22Rv1 (cell line): ENCODE measurements around the gene EDEM1.

Experiments
- ZFX ChIP-seq: fragments of 450-650 bp; IDR thresholded peaks from 2 replicates; pipeline ENCODE4 v1.6.1; 2017; ENCODE audit warnings: antibody characterized with exemption, borderline replicate concordance
- TF ChIP-seq, protein P1 (sequence below): fragments of 450-650 bp; IDR thresholded peaks from 2 replicates; pipeline ENCODE4 v1.5.1; 2017; ENCODE audit warnings: mild to moderate bottlenecking

GRCh38 chr3:5212628-5213573, 25.4 kb downstream of the EDEM1 start:
- TF ChIP-seq, protein P1, sequence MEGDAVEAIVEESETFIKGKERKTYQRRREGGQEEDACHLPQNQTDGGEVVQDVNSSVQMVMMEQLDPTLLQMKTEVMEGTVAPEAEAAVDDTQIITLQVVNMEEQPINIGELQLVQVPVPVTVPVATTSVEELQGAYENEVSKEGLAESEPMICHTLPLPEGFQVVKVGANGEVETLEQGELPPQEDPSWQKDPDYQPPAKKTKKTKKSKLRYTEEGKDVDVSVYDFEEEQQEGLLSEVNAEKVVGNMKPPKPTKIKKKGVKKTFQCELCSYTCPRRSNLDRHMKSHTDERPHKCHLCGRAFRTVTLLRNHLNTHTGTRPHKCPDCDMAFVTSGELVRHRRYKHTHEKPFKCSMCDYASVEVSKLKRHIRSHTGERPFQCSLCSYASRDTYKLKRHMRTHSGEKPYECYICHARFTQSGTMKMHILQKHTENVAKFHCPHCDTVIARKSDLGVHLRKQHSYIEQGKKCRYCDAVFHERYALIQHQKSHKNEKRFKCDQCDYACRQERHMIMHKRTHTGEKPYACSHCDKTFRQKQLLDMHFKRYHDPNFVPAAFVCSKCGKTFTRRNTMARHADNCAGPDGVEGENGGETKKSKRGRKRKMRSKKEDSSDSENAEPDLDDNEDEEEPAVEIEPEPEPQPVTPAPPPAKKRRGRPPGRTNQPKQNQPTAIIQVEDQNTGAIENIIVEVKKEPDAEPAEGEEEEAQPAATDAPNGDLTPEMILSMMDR, result no peak
- TF ChIP-seq ZFX, result no peak
